ENCODE results near the gene DEPDC5. TPM values are rescaled to one million over a fixed set of nuclear protein-coding genes. Genes with fewer than 3 reads are reported as not detected.

DEPDC5 gene
- total and polyA plus RNA-seq, 2 of the 8 experiments (the other 6 are each of a cell fraction or from before 2014, with no cell fraction given) = 18.3 to 26.5 TPM

DNA sequence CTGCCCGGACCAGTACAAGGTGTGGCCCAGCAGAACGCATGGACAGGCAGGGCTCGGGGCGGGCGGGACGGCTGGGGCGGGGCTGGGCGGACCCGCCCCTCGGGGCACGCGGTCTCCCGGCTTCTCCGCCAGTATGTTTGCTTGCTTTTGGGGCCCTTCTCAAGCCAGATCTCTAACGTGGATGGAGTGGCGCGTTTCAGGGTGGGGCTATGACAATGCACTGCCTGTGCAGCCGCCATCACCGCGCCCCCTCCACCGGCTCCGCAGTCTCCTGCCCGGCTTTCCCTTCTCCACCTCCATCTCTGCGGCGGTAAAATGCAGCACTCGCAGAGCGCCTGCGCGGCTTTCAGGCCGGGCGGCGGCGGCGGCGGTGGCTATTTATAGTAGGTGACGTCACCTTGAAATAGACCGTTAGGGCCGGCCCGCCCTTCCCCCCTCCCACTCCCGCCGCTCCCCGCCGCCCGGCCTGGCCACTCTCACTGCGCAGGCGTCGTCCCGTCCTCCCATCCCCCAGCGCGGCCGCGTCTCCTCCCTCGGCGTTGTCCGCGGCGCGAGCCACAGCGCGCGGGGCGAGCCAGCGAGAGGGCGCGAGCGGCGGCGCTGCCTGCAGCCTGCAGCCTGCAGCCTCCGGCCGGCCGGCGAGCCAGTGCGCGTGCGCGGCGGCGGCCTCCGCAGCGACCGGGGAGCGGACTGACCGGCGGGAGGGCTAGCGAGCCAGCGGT lies 190.3 kb downstream of the DEPDC5 start, which contains the start of gene YWHAH (continued):
- TF ChIP-seq JUND (IDR thresholded peaks at IDR 0.05; ENCODE audit: low read length) = peak; percentile 90
- no peak for TF ChIP-seq CHD1 (IDR thresholded peaks at IDR 0.05; ENCODE audit: low read depth, low read length)
- TF ChIP-seq HDAC2 (IDR thresholded peaks at IDR 0.05; ENCODE audit: borderline replicate concordance in 1 of 2, low read depth in 2 of 2, low read length in 2 of 2) = no peak
- TF ChIP-seq RBBP5 (IDR thresholded peaks at IDR 0.05; ENCODE audit: borderline replicate concordance, low read depth, low read length) = no peak
- peak; percentile 43; the same call in 1 of the 2 replicates for TF ChIP-seq YY1 (IDR thresholded peaks at IDR 0.05; ENCODE audit: low read depth, low read length)
- TF ChIP-seq POLR2AphosphoS5 (IDR thresholded peaks at IDR 0.05; ENCODE audit: low read depth, low read length) = peak; percentile 87
- TF ChIP-seq PHF8 (conservative IDR thresholded peaks at IDR 0.05; ENCODE audit: low read depth, low read length) = peak; percentile 94; the same call in 1 of the 2 replicates
- peak; percentile 55 for TF ChIP-seq NRF1 (IDR thresholded peaks at IDR 0.05; ENCODE audit: low read depth, low read length)
- peak; percentile 59 to 97 for TF ChIP-seq POLR2A (IDR thresholded peaks at IDR 0.05; ENCODE audit: control extremely low read depth in 1 of 2, low read depth in 2 of 2, low read length in 2 of 2)
- TF ChIP-seq, protein P1, sequence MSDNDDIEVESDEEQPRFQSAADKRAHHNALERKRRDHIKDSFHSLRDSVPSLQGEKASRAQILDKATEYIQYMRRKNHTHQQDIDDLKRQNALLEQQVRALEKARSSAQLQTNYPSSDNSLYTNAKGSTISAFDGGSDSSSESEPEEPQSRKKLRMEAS (IDR thresholded peaks at IDR 0.05) = peak; percentile 76
